ENCODE results near the gene WDR36.

Gene WDR36

DNA sequence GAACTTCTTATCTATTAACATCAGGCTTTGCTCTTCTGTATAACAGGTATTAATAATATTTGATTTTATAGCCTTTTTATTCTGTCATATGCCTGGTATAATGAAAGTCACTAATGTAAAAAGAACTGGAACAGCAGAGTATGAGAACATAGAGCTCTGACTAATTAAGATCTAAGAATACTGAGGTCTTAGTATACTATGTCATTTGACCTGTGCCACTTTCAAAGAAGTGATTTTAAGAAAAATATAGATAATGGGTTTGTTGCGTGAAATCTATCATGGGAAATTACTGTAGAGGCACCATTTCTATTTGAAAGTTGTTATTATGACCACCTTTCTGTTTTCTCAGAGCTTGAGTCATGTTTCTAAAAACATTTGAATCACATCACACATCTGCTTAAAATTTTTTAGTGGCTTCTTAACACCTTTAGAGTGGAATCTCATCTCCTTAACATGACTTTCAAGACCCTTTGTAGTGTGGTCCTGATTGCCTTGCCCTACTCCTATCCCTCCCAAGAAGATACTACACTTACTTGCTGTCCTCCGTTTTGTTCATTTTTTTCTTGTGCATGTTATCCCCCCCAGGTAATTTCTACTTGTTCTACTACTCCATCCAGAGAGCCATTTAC is 14.3 kb downstream of the WDR36 start:
- DNase-seq (ENCODE audit: low read depth) = no peak

DNA sequence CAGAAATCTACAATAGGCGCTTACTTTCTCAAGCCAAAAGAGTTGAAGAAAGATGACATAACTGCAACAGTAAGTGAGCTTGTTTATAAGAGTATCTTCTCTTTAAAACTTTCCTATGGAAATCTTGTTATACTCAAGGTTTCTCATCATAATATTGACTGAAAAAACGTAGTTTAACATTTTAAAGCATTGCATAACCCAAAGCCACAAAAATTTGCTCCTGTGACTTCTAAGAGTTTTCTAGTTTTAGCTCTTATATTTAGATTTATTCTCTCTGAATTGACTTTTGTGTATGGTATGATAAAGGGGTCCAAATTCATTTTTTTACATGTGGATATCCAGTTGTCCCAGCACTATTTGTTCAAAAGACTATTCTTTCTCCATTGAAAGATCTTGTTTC is 15.2 kb downstream of the WDR36 start:
- no peak for DNase-seq (ENCODE audit: low read depth)

DNA sequence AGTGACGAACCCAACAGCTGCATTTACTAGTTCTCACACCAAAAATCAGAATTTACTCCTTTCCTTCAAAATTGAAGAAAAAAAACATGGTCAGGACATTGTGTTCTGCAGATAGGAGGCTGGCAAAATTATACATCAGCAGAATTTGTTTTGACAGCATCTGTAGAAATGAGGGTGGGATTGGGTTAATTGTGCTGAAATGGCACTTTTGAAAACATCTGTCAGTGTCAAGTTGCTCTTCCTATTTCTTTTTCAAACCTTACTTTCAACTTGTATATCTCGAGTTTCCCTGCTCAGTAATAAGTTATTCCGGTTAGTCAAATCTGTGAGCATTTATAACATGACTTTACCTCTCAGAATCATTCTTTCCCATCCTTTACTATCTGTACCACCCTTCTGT is 19.8 kb downstream of the WDR36 start:
- no peak for DNase-seq (ENCODE audit: low read depth)

DNA sequence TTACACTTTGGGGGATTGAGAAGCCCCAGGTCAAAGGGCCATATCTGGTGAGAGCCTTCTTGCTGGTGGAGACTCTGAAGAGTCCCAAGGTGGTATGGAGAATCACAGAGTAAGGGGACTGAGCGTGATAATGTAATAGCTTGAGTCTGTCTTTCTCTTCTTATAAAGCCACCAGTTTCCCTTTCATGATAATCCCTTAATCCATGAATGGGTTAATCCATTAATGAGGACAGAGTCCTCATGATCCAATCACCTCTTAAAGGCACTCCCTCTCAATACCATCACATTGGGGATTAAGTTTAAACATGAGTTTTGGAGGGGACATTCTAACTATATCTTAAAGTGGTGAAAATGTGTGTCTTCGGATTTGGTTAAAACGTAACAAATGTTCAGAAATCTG is 21.5 kb downstream of the WDR36 start:
- no peak for DNase-seq (ENCODE audit: low read depth)

DNA sequence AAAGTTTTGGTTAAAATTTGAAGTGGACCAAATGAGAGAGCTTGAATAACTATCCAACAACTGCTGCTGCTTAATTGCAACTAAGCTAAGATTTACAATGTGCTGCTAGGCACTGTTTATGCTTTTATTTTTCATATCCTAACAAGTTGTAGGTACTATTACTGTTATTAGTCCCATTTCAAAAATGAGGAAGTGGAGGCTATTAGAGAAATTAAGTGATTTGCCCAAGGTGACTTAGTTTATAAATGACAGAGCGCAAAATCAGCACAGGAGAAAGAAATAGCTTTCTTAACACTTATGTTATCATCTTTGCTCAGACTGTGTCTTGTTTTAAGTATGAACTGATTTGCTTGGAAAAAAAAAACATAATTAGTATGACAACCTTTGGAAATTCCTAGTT is 23.1 kb downstream of the WDR36 start:
- no peak for DNase-seq (ENCODE audit: low read depth)

DNA sequence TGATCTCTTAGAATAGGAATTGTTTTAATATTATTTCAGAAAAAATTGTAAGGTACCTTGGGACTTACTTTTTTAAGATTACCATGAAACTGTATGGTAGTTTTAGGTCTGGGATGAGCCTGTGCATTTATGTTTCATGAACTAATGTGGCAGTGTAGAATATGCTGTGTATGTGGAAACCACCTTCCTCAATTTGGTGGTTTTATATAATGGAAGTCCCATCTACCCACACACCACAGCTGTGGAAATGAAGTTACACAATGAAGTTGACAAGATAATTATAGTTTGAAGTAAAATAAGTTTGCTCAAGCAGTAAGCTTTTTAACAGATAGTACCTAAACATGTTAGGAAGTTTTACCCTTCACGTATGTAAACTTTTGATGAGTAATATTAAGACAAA is 24.4 kb downstream of the WDR36 start:
- no peak for DNase-seq (ENCODE audit: low read depth)

DNA sequence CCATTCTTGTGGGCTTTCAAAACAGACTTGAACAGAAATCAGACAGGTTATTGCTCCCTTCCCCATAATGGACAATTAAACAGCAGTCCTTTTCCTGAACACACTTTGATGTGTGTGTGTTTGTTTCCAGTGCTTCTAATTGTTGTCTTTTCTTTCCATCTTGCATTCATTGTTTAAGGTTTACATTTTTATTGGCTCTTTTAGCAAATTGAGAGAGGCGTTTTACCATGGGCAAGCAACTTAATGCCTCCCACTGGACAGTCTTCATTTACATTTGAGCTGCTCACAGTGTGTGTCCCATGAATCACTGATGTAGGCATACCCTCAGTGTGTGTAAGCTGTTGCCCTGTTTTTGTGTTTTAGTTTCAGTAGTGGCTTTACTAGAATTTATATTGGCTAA is 25.0 kb downstream of the WDR36 start:
- DNase-seq (ENCODE audit: low read depth) = no peak

DNA sequence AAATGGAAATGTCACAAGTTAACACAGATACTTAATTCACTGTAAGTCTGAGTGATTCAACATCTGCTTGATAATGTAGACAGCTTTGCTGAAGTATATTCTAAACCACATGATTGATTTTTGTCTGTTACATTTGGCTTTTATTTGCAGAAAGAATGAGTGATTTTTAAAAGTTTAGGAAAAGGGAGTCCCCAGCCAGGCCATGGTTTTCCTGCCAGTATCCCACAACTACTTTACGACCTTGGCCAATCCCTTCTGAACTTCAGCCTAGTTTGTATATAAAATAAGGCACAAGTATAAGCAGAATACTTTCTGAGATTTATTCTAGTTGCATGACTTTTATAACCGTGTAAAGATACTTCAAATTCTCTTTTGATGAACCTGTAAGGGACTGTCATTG is 27.1 kb downstream of the WDR36 start:
- DNase-seq (ENCODE audit: low read depth) = no peak

DNA sequence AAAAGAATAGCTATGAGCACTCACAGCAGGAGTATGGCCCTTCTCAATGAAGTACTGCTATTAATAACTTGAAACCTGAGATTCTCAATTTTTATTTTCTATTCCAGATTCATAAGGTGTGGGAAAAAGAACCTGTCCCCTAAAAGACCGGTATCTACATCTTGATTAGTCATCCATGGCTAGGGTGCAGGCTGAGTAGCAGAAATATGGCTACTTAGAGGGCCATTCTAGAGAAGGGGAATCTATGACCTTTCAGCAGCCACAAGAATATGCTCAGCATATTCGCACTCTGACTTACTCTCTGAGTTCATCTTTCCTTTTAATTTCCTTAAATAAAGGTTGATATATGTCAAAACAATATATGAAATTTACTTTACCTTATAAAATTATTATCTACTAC is 27.7 kb downstream of the WDR36 start:
- no peak for DNase-seq (ENCODE audit: low read depth)

DNA sequence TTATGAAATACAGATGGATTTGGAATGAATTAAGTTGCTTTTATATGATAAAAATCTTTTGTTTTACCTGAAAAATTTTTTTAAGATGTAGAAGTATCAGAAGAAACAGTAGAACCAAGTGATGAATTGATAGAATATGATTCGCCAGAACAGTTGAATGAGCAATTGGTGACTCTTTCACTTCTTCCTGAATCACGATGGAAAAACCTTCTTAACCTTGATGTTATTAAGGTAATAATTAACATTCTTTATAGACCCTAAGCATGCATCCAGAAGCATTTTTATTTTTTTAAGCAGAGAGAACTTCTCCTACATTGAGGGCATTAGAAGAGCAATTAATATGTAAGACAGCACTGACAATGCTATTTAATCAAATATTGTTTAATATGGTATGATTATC is 28.8 kb downstream of the WDR36 start:
- DNase-seq (ENCODE audit: low read depth) = no peak

DNA sequence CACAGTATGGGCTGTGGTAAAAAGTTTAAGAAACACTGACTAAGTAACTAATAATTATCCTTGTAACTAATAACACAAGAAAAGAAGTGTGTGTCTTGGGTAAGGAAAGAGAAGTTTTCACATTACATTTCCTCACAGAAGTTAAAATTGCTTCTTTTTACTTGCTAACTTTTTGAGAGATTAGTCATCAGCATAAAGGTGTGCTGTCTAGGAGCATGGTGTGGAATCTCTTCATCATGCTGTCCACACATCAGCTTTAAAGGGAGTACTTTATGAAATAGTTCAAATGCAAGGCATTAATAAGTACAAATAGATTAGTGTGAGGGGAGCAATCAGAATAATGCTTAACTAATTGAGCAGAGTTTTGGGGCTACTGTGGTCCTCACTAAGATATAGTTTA is 29.8 kb downstream of the WDR36 start:
- no peak for DNase-seq (ENCODE audit: low read depth)

DNA sequence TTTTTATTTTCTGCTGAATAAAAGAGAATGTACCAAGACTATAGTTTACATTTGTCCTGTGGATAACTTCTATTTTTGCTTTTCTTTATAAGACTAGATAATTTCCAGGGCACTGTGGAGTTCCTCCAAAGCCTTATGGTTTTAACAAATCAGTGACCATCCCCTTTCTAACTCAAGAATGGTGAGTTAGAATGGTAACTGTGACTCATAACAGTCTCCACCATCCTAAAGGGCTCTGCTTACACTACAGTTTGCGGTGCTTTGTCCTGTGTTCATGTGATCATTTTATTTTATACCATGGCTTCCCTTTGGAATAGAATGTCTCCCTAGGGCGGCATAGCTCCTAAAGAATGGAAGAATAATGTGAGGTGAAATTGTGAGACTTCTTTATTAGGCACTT is 30.2 kb downstream of the WDR36 start:
- DNase-seq (ENCODE audit: low read depth) = no peak

DNA sequence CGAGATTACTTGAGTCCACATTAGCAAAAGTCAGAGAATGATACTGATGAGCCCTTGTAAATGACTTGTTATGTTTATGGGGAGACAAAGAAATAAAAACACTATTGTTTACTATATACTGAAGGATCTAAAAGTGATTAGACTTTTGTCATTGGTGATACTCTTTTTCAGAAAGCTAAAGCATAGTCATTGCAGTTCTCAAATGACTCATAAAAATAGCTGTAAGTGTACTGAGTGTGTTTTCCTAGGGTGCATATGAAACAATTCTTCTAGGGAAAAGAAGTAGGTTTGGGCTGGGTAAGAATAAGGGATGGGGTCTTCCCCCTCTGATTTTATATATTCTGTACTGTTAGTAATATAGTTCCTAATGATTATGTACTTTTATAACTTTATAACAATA is 32.6 kb downstream of the WDR36 start:
- DNase-seq (ENCODE audit: low read depth) = no peak

DNA sequence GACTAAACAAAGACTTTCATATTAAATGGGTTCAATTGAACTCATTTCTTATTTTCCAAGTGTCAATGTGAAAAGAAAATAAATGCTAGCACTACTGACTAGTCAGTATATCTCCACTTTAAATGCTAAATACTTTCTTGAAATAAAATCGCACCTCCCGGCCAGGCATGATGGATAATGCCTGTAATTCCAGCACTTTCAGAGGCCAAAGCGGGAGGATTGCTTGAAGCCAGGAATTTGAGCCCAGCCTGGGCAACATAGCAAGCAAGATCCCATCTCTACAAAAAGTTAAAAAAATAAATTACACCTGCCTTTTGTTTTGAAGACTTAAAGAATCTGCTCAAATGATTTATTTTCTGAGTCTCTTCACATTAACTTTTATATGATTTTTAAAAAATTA is 34.7 kb downstream of the WDR36 start:
- DNase-seq (ENCODE audit: low read depth) = no peak

DNA sequence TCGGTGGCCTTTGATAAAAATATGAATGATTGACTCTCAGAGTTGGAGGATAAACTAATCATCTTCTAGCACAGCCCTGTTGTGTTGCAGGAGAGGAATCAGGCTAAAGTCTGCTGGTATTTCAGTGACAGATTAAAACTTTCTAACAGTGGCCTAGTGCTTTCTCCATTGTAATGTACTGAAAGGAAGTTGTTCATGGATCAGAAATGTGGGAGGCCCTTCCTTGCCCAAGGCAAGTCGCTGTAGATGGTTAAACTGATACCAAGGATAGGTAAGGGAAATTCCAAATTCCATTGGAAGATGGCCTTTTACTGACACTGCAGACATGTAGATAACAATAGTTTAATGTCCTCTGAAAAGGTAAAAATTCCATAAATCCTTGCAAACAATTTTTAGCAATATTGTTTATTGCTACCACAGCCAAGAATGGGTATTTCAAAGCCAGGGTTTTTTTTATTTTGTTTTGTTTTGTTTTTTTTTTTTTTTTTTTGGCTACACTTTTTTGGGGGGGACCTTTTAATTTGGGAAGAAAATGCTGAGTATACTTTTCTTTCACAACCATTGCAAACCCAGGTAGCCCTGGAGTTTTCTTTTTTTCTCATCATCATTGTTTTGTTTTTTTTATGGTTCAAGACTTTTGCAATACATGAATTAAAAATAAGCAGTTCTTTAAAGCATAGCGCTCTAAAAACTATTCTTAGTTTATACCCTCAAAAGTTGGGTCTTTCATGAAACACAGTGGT is 35.5 kb downstream of the WDR36 start:
- no peak for DNase-seq (ENCODE audit: low read depth)

DNA sequence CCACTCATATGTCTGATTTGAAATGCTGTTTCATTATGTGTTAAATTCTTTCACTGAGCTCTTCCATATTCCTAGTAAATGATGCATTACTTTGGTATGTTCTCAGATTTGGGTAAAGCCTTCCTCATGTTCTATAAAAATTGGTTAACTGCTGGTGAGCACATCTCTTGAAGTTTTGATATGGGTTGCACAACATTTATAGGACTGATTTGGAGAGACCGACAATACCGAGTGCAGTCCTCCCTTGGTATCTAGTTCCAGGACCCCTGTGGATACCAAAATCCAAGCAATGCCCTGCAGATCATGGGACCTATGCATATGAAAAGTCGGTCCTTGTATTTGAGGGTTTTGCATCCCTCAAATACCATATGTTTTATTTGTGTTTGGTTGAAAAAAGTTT is 37.8 kb downstream of the WDR36 start:
- DNase-seq (ENCODE audit: low read depth) = no peak

DNA sequence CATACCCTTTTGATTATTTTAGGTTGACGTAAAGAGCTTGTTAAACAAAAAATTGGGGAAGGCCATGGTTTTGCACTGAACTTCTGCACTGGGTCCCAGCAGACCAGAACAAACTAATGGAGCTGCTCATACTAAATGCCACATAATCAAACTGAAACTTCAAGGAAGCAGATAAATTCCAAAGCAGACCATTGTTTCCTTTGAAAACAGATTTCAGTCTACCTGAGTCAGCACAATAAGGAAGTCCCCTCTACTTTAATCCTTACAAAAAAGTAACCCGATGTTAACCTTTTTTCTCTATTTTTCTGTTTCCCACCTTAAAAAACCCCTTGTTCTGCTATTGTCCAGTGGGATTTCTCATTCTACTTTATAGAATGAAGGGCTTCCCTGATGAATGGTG is 39.2 kb downstream of the WDR36 start:
- DNase-seq (ENCODE audit: low read depth) = no peak

DNA sequence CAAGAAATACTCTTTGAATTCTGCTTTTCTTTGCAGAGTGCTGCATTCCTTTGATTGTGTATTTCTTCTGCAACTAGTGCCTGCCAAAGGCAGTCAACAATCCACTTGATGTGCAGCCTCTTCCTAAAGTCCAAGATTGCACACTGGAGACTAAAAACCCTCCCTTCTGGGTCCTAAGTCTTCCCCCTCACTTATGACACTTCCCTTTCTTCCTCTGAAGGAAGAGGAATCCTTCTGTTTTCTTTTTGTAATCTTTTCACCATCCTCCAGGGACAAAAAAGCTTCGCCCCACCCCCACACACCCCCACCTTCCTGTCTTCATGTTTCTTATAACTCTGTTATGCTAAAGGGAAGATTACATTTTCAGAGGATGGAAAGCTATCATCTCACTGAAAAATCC is 39.9 kb downstream of the WDR36 start:
- no peak for DNase-seq (ENCODE audit: low read depth)

DNA sequence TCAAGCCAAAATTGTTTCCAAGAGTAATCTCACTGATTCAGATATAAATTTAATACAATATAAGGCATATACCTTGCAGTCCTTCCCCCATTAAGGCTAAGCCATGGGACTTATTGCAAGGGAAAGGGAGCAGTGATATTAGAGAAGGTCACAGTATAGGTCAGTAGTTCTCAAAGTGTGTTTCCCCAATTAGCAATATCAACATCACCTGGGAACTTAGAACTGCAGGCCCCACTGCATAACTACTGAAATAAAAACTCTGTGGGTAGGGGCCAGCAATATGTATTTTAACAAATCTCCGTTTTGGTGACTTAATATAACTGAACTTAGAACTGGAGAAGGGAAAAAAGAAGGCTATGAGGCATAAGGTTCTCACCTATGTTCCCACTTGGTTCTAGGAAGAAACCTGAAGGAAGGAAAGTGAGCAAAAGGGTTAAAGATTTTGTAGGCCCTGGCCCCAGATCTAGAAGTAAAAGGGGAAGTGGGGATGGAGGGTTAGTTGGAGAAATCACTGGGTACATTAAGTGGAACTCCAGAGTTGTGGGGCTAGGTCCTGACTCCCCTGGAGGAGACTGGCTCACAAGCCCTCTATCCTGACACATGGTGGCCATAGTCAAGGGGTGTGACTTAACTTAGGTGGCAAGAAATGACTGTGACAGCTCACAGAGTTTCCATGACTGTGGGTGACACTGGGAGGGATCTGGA is 40.7 kb downstream of the WDR36 start:
- no peak for DNase-seq (ENCODE audit: low read depth)

DNA sequence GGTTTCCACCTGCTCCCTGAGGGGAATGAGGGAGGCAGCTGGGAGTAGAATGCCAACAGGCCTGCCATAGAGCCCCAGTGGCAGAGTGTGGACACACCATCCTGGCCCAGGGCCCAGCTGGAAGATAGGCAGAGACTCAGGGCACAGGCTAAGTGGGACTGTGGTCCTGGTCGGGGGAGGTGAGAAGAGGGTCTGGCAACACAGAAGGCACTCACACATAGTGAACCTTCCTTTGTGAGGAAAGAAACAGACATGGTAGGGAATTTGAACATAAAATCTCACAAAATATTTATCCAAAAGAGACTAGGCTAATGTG is 41.2 kb downstream of the WDR36 start:
- DNase-seq (ENCODE audit: low read depth) = no peak

DNA sequence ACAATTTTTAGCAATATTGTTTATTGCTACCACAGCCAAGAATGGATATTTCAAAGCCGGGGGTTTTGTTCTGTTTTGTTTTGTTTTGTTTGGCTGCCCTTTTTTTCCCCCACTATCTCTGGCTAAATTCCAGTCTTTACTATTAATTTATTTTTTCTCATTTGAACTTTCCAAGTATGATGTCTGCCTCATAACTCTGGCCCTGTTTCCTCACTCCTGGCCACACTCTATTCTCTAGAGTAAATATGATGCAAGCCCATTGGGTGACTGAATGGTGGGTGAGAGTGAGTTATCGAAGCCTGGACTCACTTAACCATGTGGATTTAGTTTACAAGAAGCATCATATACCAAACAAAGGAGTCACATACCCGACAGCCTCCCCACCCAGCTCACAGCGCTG is 41.9 kb downstream of the WDR36 start:
- DNase-seq (ENCODE audit: low read depth) = no peak

DNA sequence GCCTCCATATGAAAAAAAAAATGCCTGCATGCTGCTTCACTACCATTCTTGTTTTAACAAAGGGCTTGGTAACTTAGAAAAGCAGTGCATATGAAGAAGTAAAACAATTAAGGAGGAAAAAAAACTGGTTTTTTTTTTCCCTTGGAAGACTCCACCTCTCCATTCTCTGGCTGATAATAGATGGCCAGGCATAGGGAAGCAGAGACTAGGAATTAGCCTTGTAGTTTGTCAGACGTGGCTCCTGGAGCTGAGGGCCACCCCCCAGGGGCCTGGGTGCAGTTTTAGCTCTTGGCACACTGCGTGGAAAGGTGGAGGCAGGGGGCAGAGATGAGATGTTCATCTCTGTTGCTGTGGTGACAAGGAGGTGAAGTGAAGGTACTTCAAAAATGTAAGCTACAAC is 42.7 kb downstream of the WDR36 start:
- no peak for DNase-seq (ENCODE audit: low read depth)

DNA sequence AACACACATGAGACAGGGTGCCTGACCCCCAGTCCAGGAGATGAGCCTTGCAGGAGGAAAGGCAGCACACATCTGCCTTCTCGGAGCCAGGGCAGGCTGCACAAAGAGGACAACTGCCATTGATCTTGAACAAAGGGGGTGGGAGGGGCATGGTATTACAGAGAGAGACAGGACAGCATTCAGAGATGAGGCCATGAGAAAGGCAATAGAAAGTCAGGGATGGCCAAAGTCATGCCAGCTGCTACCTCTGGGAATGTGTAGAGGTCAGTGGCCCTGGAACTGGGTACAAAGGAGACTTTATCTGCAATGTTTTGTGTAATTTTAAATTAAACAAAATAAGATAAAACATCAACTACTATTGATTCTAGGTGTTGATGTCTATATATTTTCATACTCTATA is 43.2 kb downstream of the WDR36 start:
- no peak for DNase-seq (ENCODE audit: low read depth)

DNA sequence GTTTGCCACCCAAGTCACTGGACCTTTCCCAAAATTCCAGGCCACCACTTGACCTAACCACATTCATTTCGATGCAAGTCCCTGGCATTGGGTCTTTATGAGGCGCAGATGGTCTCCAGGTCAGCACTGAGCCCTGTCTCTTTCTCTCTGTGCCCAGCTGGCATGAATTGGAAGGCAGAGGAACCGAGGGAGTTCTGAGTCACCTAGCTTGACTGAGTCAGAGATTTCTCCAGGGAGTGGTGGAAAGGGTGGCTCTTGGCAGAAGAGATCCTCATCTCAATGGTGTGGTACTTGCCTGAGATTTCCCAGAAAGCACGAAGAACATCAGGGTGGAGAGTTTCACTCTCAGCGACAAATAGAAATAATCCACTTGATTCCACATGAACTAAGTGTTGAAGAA is 43.8 kb downstream of the WDR36 start:
- DNase-seq (ENCODE audit: low read depth) = no peak
